Measurements from ENCODE around the gene NFATC3.

Gene NFATC3

GRCh38 chr16:68274441-68274840 is 189.3 kb downstream of the NFATC3 start:
- no peak for DNase-seq (ENCODE audit: low spot score)

GRCh38 chr16:68275611-68276191 is 190.5 kb downstream of the NFATC3 start:
- no peak for DNase-seq (ENCODE audit: low spot score)

- no peak for DNase-seq (ENCODE audit: low spot score)
Observed at GRCh38 chr16:68276223-68276622, 191.1 kb downstream of the NFATC3 start.
